GM23248 (cell line): ENCODE results near the gene GPM6B. TPM values are rescaled to one million over a fixed set of nuclear protein-coding genes. Genes with fewer than 3 reads are reported as not detected.

ENCODE experiments used
- DNase-seq: peaks from one replicate; pipeline ENCODE4 v3.0.0-alpha.2; 2015
- H2AFZ ChIP-seq: fragments of 200-600 bp; sonication (generic); 2 replicates; pipeline ENCODE4 v1.6.1; 2016; ENCODE audit warnings: antibody characterized with exemption
- H3F3A ChIP-seq: fragments of 200-600 bp; sonication (generic); 2 replicates; pipeline ENCODE4 v1.6.1; 2016; ENCODE audit warnings: mild to moderate bottlenecking, antibody characterized with exemption, mixed run types; ENCODE audit not compliant: insufficient read depth
- H3K27ac ChIP-seq: fragments of 200-600 bp; sonication (generic); 2 replicates; pipeline ENCODE4 v1.5.1; 2016; ENCODE audit warnings: mild to moderate bottlenecking
- H3K27me3 ChIP-seq: fragments of 200-600 bp; sonication (generic); replicated peaks from 2 replicates; pipeline ENCODE4 v1.6.1; 2016; ENCODE audit warnings: mild to moderate bottlenecking; ENCODE audit not compliant: insufficient read depth
- H3K36me3 ChIP-seq: fragments of 200-600 bp; sonication (generic); 2 replicates; pipeline ENCODE4 v1.6.1; 2016; ENCODE audit warnings: low read depth, mild to moderate bottlenecking
- H3K4me1 ChIP-seq: fragments of 200-600 bp; sonication (generic); 2 replicates; pipeline ENCODE4 v1.6.1; 2016; ENCODE audit warnings: mild to moderate bottlenecking; ENCODE audit not compliant: insufficient read depth
- H3K4me2 ChIP-seq: fragments of 200-600 bp; sonication (generic); one replicate; pipeline ENCODE4 v1.6.1; 2016; ENCODE audit warnings: mild to moderate bottlenecking; ENCODE audit not compliant: unreplicated experiment
- H3K4me3 ChIP-seq: fragments of 200-600 bp; sonication (generic); 2 replicates; pipeline ENCODE4 v1.5.1; 2016; ENCODE audit warnings: mild to moderate bottlenecking
- H3K79me2 ChIP-seq: fragments of 200-600 bp; sonication (generic); 2 replicates; pipeline ENCODE4 v1.6.1; 2016; ENCODE audit warnings: mild to moderate bottlenecking; ENCODE audit not compliant: insufficient read depth
- H3K9ac ChIP-seq: fragments of 200-600 bp; sonication (generic); 2 replicates; pipeline ENCODE4 v1.6.1; 2016; ENCODE audit warnings: mild to moderate bottlenecking
- H3K9me2 ChIP-seq: fragments of 200-600 bp; sonication (generic); 2 replicates; pipeline ENCODE4 v1.6.1; 2016; ENCODE audit warnings: mixed run types, mild to moderate bottlenecking, moderate library complexity; ENCODE audit not compliant: insufficient read depth
- H3K9me3 ChIP-seq: fragments of 200-600 bp; sonication (generic); one replicate; pipeline ENCODE4 v1.6.1; 2017; ENCODE audit warnings: low read depth
- H4K20me1 ChIP-seq: fragments of 200-600 bp; sonication (generic); 2 replicates; pipeline ENCODE4 v1.6.0; 2016; ENCODE audit not compliant: insufficient read depth
- EZH2 ChIP-seq: fragments of 200-600 bp; sonication (generic); IDR thresholded peaks from 2 replicates; pipeline ENCODE4 v1.6.1; 2018; ENCODE audit warnings: antibody characterized with exemption, mild to moderate bottlenecking; ENCODE audit not compliant: insufficient read depth, poor library complexity, severe bottlenecking
- EZH2phosphoT487 ChIP-seq: fragments of 200-600 bp; sonication (generic); IDR thresholded peaks from 2 replicates; pipeline ENCODE4 v1.6.1; 2018; ENCODE audit warnings: antibody characterized with exemption, moderate library complexity, mild to moderate bottlenecking, low read depth; ENCODE audit not compliant: insufficient read depth
- WGBS, 2 experiments: methylation state at CpG; one replicate each; pipeline ENCODE4 v1.1.6; 2015 to 2017; ENCODE audit warnings: low lambda C conversion rate in 2 of 2, low coverage in 1 of 2; ENCODE audit errors: missing lambda C conversion rate in 2 of 2; 5-methylcytosine and 5-hydroxymethylcytosine counted together
- in situ Hi-C: fragments of 300-500 bp; cut with MboI; formaldehyde crosslinking; loops from 2 replicates; pipeline ENCODE4 v1.15.0; 2020
- polyA plus RNA-seq: library from polyadenylated mRNA; unstranded; fragments of >200 nt; fragmentation: Nextera tagmentation; extraction: Ambion mirVana; gene quantifications from 2 replicates; pipeline ENCODE4 v1.2.1, GENCODE V29; 2016
- total RNA-seq: library from RNA; depleted of rRNA; stranded (reverse); fragments of >200 nt; shearing (Covaris generic); gene quantifications from 2 replicates; pipeline ENCODE4 v1.2.3, GENCODE V29; 2014

The GPM6B gene
- total and polyA plus RNA-seq, 2 experiments from 2014 or later: 0.40 to 0.65 TPM

DNA sequence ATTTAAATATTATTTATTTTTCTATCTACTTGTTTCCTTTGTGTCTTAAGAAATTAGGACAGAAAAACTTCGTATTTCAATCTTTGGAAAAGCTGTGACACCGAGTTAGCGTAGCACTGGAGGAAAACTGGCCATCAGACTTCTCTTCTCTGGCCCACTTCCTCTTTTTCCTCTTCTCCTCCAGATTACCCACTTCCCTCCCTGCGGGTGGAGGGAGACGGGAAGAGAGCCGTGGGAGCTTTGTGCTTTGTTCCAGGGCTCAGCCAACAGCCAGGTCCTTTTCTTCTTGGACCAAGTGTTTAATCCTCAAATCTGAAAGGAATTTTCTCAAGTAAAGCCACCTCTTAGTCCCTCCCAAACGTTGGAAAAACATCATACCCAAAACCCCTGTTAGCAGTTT, 52.6 kb downstream of the GPM6B start:
- Histone ChIP-seq H2AFZ (no peak overlapping the region), H3K9ac (no peak overlapping the region), H3K4me3 (no peak overlapping the region), H3K79me2 (no peaks in the 10 kb centered on the region), H3K9me2 (no peaks in the 10 kb centered on the region), H3K4me1 (no peaks in the 10 kb centered on the region), H4K20me1 (no peaks in the 10 kb centered on the region), H3K9me3 (no peaks in the 10 kb centered on the region), H3K36me3 (peaks cover 7% of the 10 kb centered on the region; the same call in 1 of the 2 replicates), H3F3A (no peaks in the 10 kb centered on the region), H3K4me2 (no peak overlapping the region), H3K27ac (no peak overlapping the region), H3K27me3 (no peaks in the 10 kb centered on the region)
- TF ChIP-seq EZH2 (no peak), EZH2phosphoT487 (no peak)
- in situ Hi-C loops: no loop called here
- WGBS, 2 experiments: 59 to 60% methylated on average over 3 to 7 of the region's 7 CpGs
- no peak for DNase-seq

- Histone ChIP-seq H3K4me1 (no peaks in the 10 kb centered on the region), H3K9me2 (no peaks in the 10 kb centered on the region), H3K36me3 (peaks cover 4% of the 10 kb centered on the region; the same call in 1 of the 2 replicates), H2AFZ (no peak overlapping the region), H3K27me3 (no peaks in the 10 kb centered on the region), H3K4me3 (no peak overlapping the region), H3K9ac (no peak overlapping the region), H3F3A (no peaks in the 10 kb centered on the region), H3K9me3 (no peaks in the 10 kb centered on the region), H3K79me2 (no peaks in the 10 kb centered on the region), H4K20me1 (no peaks in the 10 kb centered on the region), H3K4me2 (no peak overlapping the region), H3K27ac (no peak overlapping the region)
- no peak for TF ChIP-seq EZH2
- TF ChIP-seq EZH2phosphoT487: no peak
- 44 to 45% methylated on average over 8 of the region's 8 CpGs for WGBS, 2 experiments
- in situ Hi-C loops: no loop called here
- no peak for DNase-seq
These were observed 53.4 kb downstream of the GPM6B start for GRCh38 chrX:13763489-13763888.

DNA sequence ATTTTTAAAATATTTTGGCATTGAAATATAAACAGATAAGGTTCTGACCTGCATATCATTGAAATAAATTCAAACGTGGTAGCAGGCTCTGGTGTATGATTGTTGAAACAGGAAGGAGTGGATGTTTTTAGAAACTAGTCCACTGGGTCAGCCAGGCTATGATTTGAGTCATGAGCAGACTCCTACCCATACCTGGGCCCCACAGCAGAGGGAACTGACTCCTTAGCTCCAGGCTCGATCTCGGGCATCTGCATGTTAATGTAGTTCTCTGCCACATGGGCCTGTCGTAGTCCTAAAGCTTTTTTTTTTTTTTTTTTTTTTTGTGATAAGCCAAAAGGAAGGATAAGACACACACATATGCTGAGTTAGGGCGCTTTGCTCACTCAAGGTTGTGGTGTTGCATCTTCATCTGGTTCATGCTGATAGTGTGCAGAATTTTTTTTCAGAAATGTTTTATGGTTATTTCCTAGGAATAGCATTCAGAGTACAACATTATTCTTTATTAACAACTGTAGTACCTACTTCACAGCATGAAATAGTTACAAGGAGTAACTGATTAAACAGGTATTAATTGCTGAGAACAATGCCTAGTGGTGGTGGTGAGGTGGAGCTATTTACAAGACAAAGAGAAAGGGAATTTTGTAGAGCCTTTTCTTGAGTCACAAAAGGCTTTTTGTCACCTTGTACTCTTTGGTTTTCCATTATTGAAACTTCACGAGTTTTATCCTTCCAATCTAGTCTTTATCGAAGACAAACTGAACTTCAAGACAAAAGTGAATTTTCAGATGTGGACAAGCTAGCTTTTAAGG, 55.1 kb downstream of the GPM6B start:
- Histone ChIP-seq H3K9me3 (no peaks in the 10 kb centered on the region), H3K36me3 (0 out of 2 replicates have a peak, but pooled peaks cover 3% of the 10 kb centered on the region), H2AFZ (no peak overlapping the region), H3F3A (no peaks in the 10 kb centered on the region), H3K9me2 (no peaks in the 10 kb centered on the region), H3K9ac (no peak overlapping the region), H3K4me2 (no peak overlapping the region), H4K20me1 (no peaks in the 10 kb centered on the region), H3K4me3 (no peak overlapping the region), H3K27ac (no peak overlapping the region), H3K27me3 (no peaks in the 10 kb centered on the region), H3K79me2 (no peaks in the 10 kb centered on the region), H3K4me1 (no peaks in the 10 kb centered on the region)
- TF ChIP-seq EZH2phosphoT487: no peak
- TF ChIP-seq EZH2: no peak
- in situ Hi-C loops: no loop called here
- WGBS, 2 experiments: 80 to 84% methylated on average over 6 to 7 of the region's 7 CpGs
- DNase-seq: no peak

- Histone ChIP-seq H3K9me2 (no peaks in the 10 kb centered on the region), H3K27me3 (no peaks in the 10 kb centered on the region), H3K36me3 (0 out of 2 replicates have a peak, but pooled peaks cover 3% of the 10 kb centered on the region), H3K9me3 (no peaks in the 10 kb centered on the region), H3K79me2 (no peaks in the 10 kb centered on the region), H3F3A (no peaks in the 10 kb centered on the region), H3K9ac (no peak overlapping the region), H2AFZ (no peak overlapping the region), H3K4me2 (no peak overlapping the region), H3K27ac (no peak overlapping the region), H3K4me3 (no peak overlapping the region), H3K4me1 (no peaks in the 10 kb centered on the region), H4K20me1 (no peaks in the 10 kb centered on the region)
- in situ Hi-C loops: no loop called here
- no peak for DNase-seq
- WGBS, 2 experiments: 60 to 71% methylated on average over 8 to 13 of the region's 13 CpGs
- TF ChIP-seq EZH2 (no peak), EZH2phosphoT487 (no peak)
These were observed 56.5 kb downstream of the GPM6B start for GRCh38 chrX:13760426-13760825.
